Rectal smooth muscle tissue (tissue), 1 donor: ENCODE measurements around the gene VCL.

Source experiments
- H3K27ac ChIP-seq: one replicate; pipeline ENCODE4 v1.7.0; 2013; ENCODE audit warnings: low read depth, low read length, inconsistent platforms
- H3K27me3 ChIP-seq: one replicate; pipeline ENCODE4 v1.7.0; 2013; ENCODE audit warnings: low read length; ENCODE audit not compliant: control insufficient read depth, insufficient read depth
- H3K36me3 ChIP-seq: one replicate; pipeline ENCODE4 v1.7.0; 2013; ENCODE audit warnings: low read length; ENCODE audit not compliant: control insufficient read depth, insufficient read depth
- H3K4me1 ChIP-seq: one replicate; pipeline ENCODE4 v1.7.0; 2013; ENCODE audit warnings: low read length; ENCODE audit not compliant: control insufficient read depth, insufficient read depth
- H3K4me3 ChIP-seq: one replicate; pipeline ENCODE4 v1.7.0; 2013; ENCODE audit warnings: low read length
- H3K9ac ChIP-seq: one replicate; pipeline ENCODE4 v1.7.0; 2013; ENCODE audit warnings: low read length

Gene VCL

GRCh38 chr10:73979141-73979808 lies 18.6 kb upstream of the VCL start:
- Histone ChIP-seq H3K36me3 (no peaks in the 10 kb centered on the region), H3K4me1 (no peaks in the 10 kb centered on the region), H3K27ac (no peak overlapping the region), H3K27me3 (no peaks in the 10 kb centered on the region), H3K4me3 (no peak overlapping the region), H3K9ac (no peak overlapping the region)

DNA sequence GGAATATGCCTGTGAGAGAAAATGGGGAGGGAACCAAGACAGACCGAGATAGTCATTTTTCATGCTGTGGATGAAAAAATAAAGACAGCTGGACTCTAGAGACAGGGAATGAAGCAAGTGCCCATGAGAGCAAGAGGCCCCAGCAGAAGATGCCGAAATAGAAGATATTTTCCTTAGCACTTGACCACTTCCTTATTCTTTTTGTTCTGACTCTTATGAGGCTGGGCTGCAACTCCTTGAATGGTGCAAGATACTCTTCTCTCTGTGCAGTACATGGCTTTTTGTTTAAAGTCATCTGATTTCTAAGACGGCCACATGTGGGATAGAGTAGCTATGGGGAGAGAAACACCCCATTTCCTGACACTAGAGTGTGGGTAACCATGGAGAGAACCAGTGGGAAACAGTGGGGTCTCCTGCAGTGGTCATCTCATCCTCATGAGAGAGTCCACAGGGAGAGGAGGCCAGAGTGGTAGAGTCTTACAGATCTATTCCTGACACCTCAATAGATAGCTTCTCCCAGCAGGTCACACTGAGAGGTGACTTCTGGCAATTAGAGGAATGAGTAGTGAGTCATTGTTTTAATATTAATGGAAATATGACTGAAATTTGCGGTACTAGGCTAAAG lies 18.0 kb upstream of the VCL start:
- no peaks in the 10 kb centered on the region for H3K36me3 ChIP-seq
- H3K27me3 ChIP-seq: no peaks in the 10 kb centered on the region
- H3K27ac ChIP-seq: no peak overlapping the region
- H3K9ac ChIP-seq: no peak overlapping the region
- H3K4me1 ChIP-seq: no peaks in the 10 kb centered on the region
- no peak overlapping the region for H3K4me3 ChIP-seq

GRCh38 chr10:73981812-73982211 lies 16.1 kb upstream of the VCL start:
- no peaks in the 10 kb centered on the region for H3K27me3 ChIP-seq
- H3K4me1 ChIP-seq: no peaks in the 10 kb centered on the region
- H3K27ac ChIP-seq: no peak overlapping the region
- no peaks in the 10 kb centered on the region for H3K36me3 ChIP-seq
- H3K4me3 ChIP-seq: no peak overlapping the region
- H3K9ac ChIP-seq: no peak overlapping the region

DNA sequence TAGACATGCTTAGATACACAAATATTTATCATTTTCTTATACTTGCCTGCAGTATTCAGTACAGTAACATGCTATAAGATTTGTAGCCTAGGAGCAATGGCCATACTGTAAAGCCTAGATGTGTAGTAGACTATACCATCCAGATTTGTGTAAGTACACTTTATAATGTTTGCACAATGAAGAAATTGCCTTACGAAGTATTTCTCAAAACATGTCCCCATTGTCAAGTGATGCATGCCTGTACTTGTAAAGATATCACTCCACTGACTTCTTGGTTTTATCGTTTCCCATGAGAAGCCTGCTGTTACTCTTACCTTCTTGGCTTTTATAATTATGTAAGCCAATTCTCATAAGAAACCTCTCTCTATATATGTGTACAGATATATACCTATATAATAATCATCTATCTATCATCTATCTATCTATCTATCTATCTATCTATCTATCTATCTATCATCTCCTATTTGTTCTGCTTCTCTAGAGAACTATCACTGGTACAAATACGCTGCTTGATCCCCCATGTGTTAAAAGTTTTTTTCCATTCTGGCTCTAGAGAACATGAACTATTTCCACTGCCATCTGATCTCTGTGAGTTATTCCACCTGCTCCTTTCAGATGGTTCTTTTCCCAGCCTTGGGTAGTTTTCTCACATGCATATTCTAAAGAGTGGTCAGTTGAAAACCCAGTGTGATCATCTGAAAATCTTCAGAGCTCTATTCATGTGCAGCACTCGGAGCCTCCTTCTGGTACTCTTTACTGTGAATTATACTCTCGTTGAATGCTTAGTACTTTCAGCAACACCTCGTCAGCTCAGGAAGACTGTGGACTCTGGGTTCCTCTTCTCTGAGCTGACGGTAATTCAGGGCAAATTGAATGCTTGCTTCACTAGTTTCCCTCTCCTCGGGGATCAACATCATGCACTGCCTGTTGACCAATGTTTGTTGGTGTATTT lies 14.5 kb upstream of the VCL start:
- H3K4me1 ChIP-seq: no peaks in the 10 kb centered on the region
- no peak overlapping the region for H3K27ac ChIP-seq
- no peaks in the 10 kb centered on the region for H3K36me3 ChIP-seq
- H3K4me3 ChIP-seq: no peak overlapping the region
- no peaks in the 10 kb centered on the region for H3K27me3 ChIP-seq
- no peak overlapping the region for H3K9ac ChIP-seq

GRCh38 chr10:73989594-73990150 lies 8.2 kb upstream of the VCL start:
- Histone ChIP-seq H3K4me3 (no peak overlapping the region), H3K9ac (no peak overlapping the region), H3K36me3 (no peaks in the 10 kb centered on the region), H3K27ac (no peak overlapping the region), H3K27me3 (no peaks in the 10 kb centered on the region), H3K4me1 (no peaks in the 10 kb centered on the region)

DNA sequence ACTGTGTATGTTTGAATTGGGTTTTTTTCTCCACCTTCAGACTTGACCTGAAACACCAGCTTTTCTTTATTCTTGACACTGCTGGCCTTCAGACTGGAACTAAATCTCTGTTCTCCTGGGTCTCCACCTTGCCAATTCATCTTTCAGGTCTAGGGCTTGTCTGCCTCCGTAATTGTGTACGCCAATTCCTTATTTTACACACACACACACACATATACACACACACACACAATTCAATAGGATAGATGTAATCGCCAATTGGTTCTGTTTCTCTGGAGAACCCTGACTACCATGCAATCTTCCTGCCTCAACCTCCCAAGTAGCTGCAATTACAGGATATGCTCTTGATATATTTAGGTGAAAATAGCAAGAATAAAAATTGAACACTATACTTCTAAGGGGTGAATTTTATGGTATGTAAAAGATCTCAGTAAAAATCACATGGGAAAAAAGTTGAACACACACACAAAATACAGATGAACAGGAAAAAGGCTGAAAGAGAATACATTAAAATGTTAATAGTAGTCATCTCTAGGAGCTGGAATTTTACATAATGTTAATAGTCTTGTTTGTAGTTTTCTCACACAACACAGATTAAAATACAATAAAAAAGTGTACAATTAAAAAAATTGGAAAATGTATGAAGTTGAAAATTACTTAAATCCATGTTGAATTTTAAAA lies 6.6 kb upstream of the VCL start:
- H3K9ac ChIP-seq: no peak overlapping the region
- no peak overlapping the region for H3K27ac ChIP-seq
- no peak overlapping the region for H3K4me3 ChIP-seq
- no peaks in the 10 kb centered on the region for H3K27me3 ChIP-seq
- H3K36me3 ChIP-seq: no peaks in the 10 kb centered on the region
- no peaks in the 10 kb centered on the region for H3K4me1 ChIP-seq

- Histone ChIP-seq H3K27me3 (no peaks in the 10 kb centered on the region), H3K4me3 (no peak overlapping the region), H3K9ac (no peak overlapping the region), H3K27ac (no peak overlapping the region), H3K4me1 (no peaks in the 10 kb centered on the region), H3K36me3 (no peaks in the 10 kb centered on the region)
These were observed 6.1 kb upstream of the VCL start for GRCh38 chr10:73991884-73992245.

- Histone ChIP-seq H3K9ac (no peak overlapping the region), H3K4me3 (no peak overlapping the region), H3K36me3 (no peaks in the 10 kb centered on the region), H3K27ac (no peak overlapping the region), H3K4me1 (peaks cover 3% of the 10 kb centered on the region), H3K27me3 (no peaks in the 10 kb centered on the region)
These were observed 4.8 kb upstream of the VCL start for GRCh38 chr10:73992899-73993788.

DNA sequence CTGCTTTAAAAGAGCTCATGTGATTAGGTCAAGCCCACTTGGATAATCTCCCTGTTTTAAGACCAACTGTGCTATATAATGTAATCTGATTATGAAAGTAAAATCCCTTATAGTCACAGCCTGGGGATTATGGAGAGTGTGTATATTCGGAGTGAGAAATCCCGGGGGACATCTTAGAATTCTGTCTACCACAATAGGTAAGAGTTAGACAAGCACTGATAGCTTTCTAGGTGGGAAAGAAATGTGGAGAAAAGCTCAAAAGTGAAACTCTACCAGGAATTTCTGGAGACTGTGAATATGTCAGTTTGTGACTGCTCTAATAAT lies 2.9 kb upstream of the VCL start:
- no peak overlapping the region for H3K9ac ChIP-seq
- H3K4me1 ChIP-seq: peaks cover 3% of the 10 kb centered on the region
- H3K36me3 ChIP-seq: no peaks in the 10 kb centered on the region
- no peak overlapping the region for H3K27ac ChIP-seq
- H3K4me3 ChIP-seq: no peak overlapping the region
- H3K27me3 ChIP-seq: no peaks in the 10 kb centered on the region

DNA sequence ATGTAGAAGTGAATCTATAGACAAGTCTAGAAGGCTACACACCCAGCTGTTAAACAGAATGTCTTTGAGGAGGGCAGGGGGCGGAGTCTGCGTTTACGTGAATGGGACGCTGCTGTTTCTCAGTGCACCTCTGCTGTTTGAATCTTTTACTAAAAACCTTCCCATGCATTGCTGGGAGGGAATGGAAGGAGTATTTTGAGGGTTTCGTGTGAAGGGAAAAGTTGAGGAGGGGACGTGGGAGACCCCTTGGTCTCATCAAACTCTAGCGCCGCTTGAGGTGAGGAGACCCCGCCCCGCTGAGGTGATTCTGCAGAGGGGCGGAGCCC lies 492 bp upstream of the VCL start:
- Histone ChIP-seq H3K9ac (peak overlapping the region; percentile 40), H3K27ac (peak overlapping the region; percentile 89), H3K4me1 (peaks cover 10% of the 10 kb centered on the region), H3K27me3 (no peaks in the 10 kb centered on the region), H3K36me3 (no peaks in the 10 kb centered on the region), H3K4me3 (peak overlapping the region; percentile 92)

GRCh38 chr10:73998623-73998928 lies 660 bp downstream of the VCL start:
- Histone ChIP-seq H3K4me3 (peak overlapping the region; percentile 100), H3K27me3 (no peaks in the 10 kb centered on the region), H3K4me1 (peaks cover 13% of the 10 kb centered on the region)

More at GRCh38 chr10:73998623-73998928, 660 bp downstream of the VCL start:
- Histone ChIP-seq H3K27ac (peak overlapping the region; percentile 99), H3K9ac (peak overlapping the region; percentile 96), H3K36me3 (no peaks in the 10 kb centered on the region)
